Stimulated activated CD8-positive, alpha-beta memory T cell treated with anti-CD3 and anti-CD28 coated beads, Interleukin-7, amount 100 ng/mL, for 48 hours (primary cell): ENCODE measurements around the gene LPP.
"Not testable (repeated sequence)": the region's sequence is repeated elsewhere in the genome, so short reads cannot be mapped to it uniquely, and the experiment has no call there.

Experiments
- DNase-seq, 2 donors: peaks; one replicate each; pipeline ENCODE4 v3.0.0-alpha.2; 2020; ENCODE audit warnings: low read depth in 1 of 2; ENCODE audit errors: extremely low read depth in 1 of 2

The LPP gene

GRCh38 chr3:188154014-188154808, at the start of gene LPP:
TSS of gene LPP (plus strand) at chr3:188154157. CDS start at chr3:188406121, 251,964 bp downstream.
- DNase-seq, result peak; percentile 68 to 71

GRCh38 chr3:188106006-188106405, 48.0 kb upstream of the LPP start:
- no peak for DNase-seq

GRCh38 chr3:188106454-188106853, 47.5 kb upstream of the LPP start:
- no peak for DNase-seq

- DNase-seq, result no peak
These were observed 46.8 kb upstream of the LPP start for GRCh38 chr3:188106887-188107830.

GRCh38 chr3:188108703-188109412, 45.1 kb upstream of the LPP start:
- DNase-seq, result no peak

GRCh38 chr3:188111002-188111584, 42.9 kb upstream of the LPP start:
- DNase-seq, result no peak

GRCh38 chr3:188113756-188114155, 40.2 kb upstream of the LPP start:
- DNase-seq, result no peak

GRCh38 chr3:188119846-188120245, 34.1 kb upstream of the LPP start:
- no peak for DNase-seq

GRCh38 chr3:188122571-188123169, 31.3 kb upstream of the LPP start:
- no peak for DNase-seq

GRCh38 chr3:188123170-188123905, 30.6 kb upstream of the LPP start:
- DNase-seq, result no peak

GRCh38 chr3:188124184-188124583, 29.8 kb upstream of the LPP start:
- no peak for DNase-seq

GRCh38 chr3:188125076-188125475, 28.9 kb upstream of the LPP start:
- DNase-seq, result no peak

- no peak for DNase-seq
These were observed 27.7 kb upstream of the LPP start for GRCh38 chr3:188126276-188126675.

- DNase-seq, result no peak
These were observed 27.0 kb upstream of the LPP start for GRCh38 chr3:188126934-188127333.

GRCh38 chr3:188128905-188129304, 25.1 kb upstream of the LPP start:
- no peak for DNase-seq

GRCh38 chr3:188131023-188131422, 22.9 kb upstream of the LPP start:
- DNase-seq, result not testable (repeated sequence)

- no peak for DNase-seq
These were observed 20.7 kb upstream of the LPP start for GRCh38 chr3:188133219-188133618.

- DNase-seq, result peak in 1 of 2 donors; percentile 17
These were observed 20.3 kb upstream of the LPP start for GRCh38 chr3:188133646-188134045.

- DNase-seq, result no peak
These were observed 19.9 kb upstream of the LPP start for GRCh38 chr3:188134079-188134478.

- no peak for DNase-seq
These were observed 19.1 kb upstream of the LPP start for GRCh38 chr3:188134856-188135255.
